Suprapubic skin (tissue), 4 donors: Measurements from ENCODE around the gene STPG2.

Source experiments
- POLR2A ChIP-seq, 2 donors: fragments of 450-650 bp; IDR thresholded peaks; one replicate each; pipeline ENCODE4 v1.6.1; 2017; ENCODE audit warnings: antibody characterized with exemption in 2 of 2, mild to moderate bottlenecking in 2 of 2, moderate library complexity in 2 of 2
- POLR2AphosphoS5 ChIP-seq, 3 donors: sonication (generic); formaldehyde crosslinking; IDR thresholded peaks; one replicate each; pipeline ENCODE4 v1.6.1; 2017; ENCODE audit warnings: antibody characterized with exemption in 3 of 3
- TF ChIP-seq, protein P1 (sequence below), 2 donors: fragments of 200-600 bp in 1 of 2; fragments of 450-650 bp in 1 of 2; sonication (generic) in 1 of 2; IDR thresholded peaks; one replicate each; pipeline ENCODE4 v1.5.1; 2016 to 2019; ENCODE audit warnings: antibody characterized with exemption in 2 of 2, mild to moderate bottlenecking in 1 of 2, moderate library complexity in 1 of 2

- TF ChIP-seq, protein P1, sequence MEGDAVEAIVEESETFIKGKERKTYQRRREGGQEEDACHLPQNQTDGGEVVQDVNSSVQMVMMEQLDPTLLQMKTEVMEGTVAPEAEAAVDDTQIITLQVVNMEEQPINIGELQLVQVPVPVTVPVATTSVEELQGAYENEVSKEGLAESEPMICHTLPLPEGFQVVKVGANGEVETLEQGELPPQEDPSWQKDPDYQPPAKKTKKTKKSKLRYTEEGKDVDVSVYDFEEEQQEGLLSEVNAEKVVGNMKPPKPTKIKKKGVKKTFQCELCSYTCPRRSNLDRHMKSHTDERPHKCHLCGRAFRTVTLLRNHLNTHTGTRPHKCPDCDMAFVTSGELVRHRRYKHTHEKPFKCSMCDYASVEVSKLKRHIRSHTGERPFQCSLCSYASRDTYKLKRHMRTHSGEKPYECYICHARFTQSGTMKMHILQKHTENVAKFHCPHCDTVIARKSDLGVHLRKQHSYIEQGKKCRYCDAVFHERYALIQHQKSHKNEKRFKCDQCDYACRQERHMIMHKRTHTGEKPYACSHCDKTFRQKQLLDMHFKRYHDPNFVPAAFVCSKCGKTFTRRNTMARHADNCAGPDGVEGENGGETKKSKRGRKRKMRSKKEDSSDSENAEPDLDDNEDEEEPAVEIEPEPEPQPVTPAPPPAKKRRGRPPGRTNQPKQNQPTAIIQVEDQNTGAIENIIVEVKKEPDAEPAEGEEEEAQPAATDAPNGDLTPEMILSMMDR (IDR thresholded peaks at IDR 0.05): no peak
- no peak for TF ChIP-seq POLR2A (IDR thresholded peaks at IDR 0.05)
- TF ChIP-seq POLR2AphosphoS5 (IDR thresholded peaks at IDR 0.05): no peak
Measured at GRCh38 chr4:97548943-97549583, 594.2 kb downstream of the STPG2 start.
